GM12878 (cell line): ENCODE measurements around the gene USP11. TPM values are rescaled to one million over a fixed set of nuclear protein-coding genes. Genes with fewer than 3 reads are reported as not detected.

Experiments
- ATAC-seq: fragments of 200-7000 bp; cut with Tn5 transposase; 3 replicates; pipeline ENCODE4 v1.9.1; 2020; ENCODE audit warnings: mild to moderate bottlenecking, moderate library complexity
- BruUV-seq: library from RNA; stranded (reverse); fragments of 400-500 nt; replicated peaks from 2 replicates; lab custom pipeline; 2021; lab: Mats Ljungman, UMichigan
- CTCF ChIA-PET: fragments of 300-600 bp; sonication (Branson Sonifier 250); formaldehyde crosslinking; extraction: SDS; loops from one replicate; lab custom pipeline; 2021; ENCODE audit warnings: inconsistent platforms; lab: Yijun Ruan, JAX
- POLR2A ChIA-PET: fragments of 350-600 bp; formaldehyde crosslinking; extraction: SDS; loops from one replicate; lab custom pipeline; 2021; ENCODE audit warnings: inconsistent platforms; lab: Charles Lee
- RAD21 ChIA-PET: fragments of 300-600 bp; sonication (Branson Sonifier 250); formaldehyde crosslinking; loops from one replicate; lab custom pipeline; 2023; ENCODE audit warnings: antibody characterized with exemption; ENCODE audit not compliant: unreplicated experiment; lab: Charles Lee
- SMC1A ChIA-PET: fragments of 300-600 bp; sonication (Branson Sonifier 250); formaldehyde crosslinking; loops from one replicate; lab custom pipeline; 2023; ENCODE audit not compliant: unreplicated experiment, uncharacterized antibody; lab: Charles Lee
- DNase-seq: peaks from one replicate; pipeline ENCODE4 v3.0.0-alpha.2; 2011; ENCODE audit warnings: low read depth, low spot score
- FAIRE-seq: peaks from 3 replicates; lab custom pipeline; 2011; peaks lifted over from hg19 to GRCh38; lab: Jason Lieb, UNC
- H2AFZ ChIP-seq: 2 replicates; pipeline ENCODE4 v1.6.0; 2011; ENCODE audit warnings: low read depth, low read length, control low read depth; ENCODE audit not compliant: control insufficient read depth
- H3K27ac ChIP-seq: 2 replicates; pipeline ENCODE4 v1.5.1; 2011; ENCODE audit warnings: control low read depth; ENCODE audit not compliant: control insufficient read depth, insufficient read depth
- H3K27me3 ChIP-seq, 2 experiments: replicated peaks in 1 of 2; 2 replicates each; pipeline versions ENCODE4 v1.6.0 to v1.6.1; 2011; ENCODE audit warnings: low read length in 1 of 2; ENCODE audit not compliant: control insufficient read depth in 2 of 2, insufficient read depth in 2 of 2
- H3K36me3 ChIP-seq, 2 experiments: 2 replicates each; pipeline ENCODE4 v1.5.1; 2011; ENCODE audit warnings: low read length in 1 of 2; ENCODE audit not compliant: control insufficient read depth in 2 of 2, insufficient read depth in 2 of 2
- H3K4me1 ChIP-seq: 2 replicates; pipeline ENCODE4 v1.6.1; 2011; ENCODE audit warnings: mild to moderate bottlenecking, low read length, moderate library complexity, mixed read lengths; ENCODE audit not compliant: control insufficient read depth, insufficient read depth
- H3K4me2 ChIP-seq: 2 replicates; pipeline ENCODE4 v1.6.0; 2011; ENCODE audit warnings: control low read depth; ENCODE audit not compliant: control insufficient read depth, insufficient read depth
- H3K4me3 ChIP-seq: fragments of 200-600 bp; sonication (generic); 2 replicates; pipeline ENCODE4 v1.5.1; 2016
- H3K79me2 ChIP-seq: 2 replicates; pipeline ENCODE4 v1.6.0; 2011; ENCODE audit warnings: low read length; ENCODE audit not compliant: control insufficient read depth, insufficient read depth
- H3K9ac ChIP-seq: 2 replicates; pipeline ENCODE4 v1.8.0; 2011; ENCODE audit warnings: low read length, control low read depth, mixed read lengths; ENCODE audit not compliant: control insufficient read depth, insufficient read depth
- H3K9me3 ChIP-seq: replicated peaks from 3 replicates; pipeline ENCODE4 v1.5.1; 2011; ENCODE audit warnings: mild to moderate bottlenecking, low read length; ENCODE audit not compliant: control insufficient read depth, insufficient read depth
- H4K20me1 ChIP-seq: 2 replicates; pipeline ENCODE4 v1.6.0; 2011; ENCODE audit not compliant: control insufficient read depth, insufficient read depth
- CBX5 ChIP-seq: sonication (generic); IDR thresholded peaks from 2 replicates; pipeline ENCODE4 v1.6.1; 2016; ENCODE audit warnings: low read depth, moderate library complexity, mild to moderate bottlenecking, inconsistent platforms
- HDAC2 ChIP-seq: fragments of 200-600 bp; sonication (generic); IDR thresholded peaks from 2 replicates; pipeline ENCODE4 v1.6.1; 2017
- POU2F2 ChIP-seq: IDR thresholded peaks from 3 replicates; pipeline ENCODE4 v1.6.1; 2011; ENCODE audit warnings: low read depth, mild to moderate bottlenecking, low read length, borderline replicate concordance
- RBBP5 ChIP-seq: fragments of 200-600 bp; sonication (generic); conservative IDR thresholded peaks from 2 replicates; pipeline ENCODE4 v1.6.1; 2016
- SP1 ChIP-seq: IDR thresholded peaks from one replicate; pipeline ENCODE4 v1.6.1; 2011; ENCODE audit warnings: low read depth, low read length
- SUPT20H ChIP-seq: IDR thresholded peaks from 2 replicates; pipeline ENCODE4 v1.6.1; 2011; ENCODE audit warnings: low read depth, mild to moderate bottlenecking, low read length, moderate library complexity, borderline replicate concordance; ENCODE audit not compliant: control insufficient read depth
- YY1 ChIP-seq: IDR thresholded peaks from 2 replicates; pipeline ENCODE4 v1.6.1; 2011; ENCODE audit warnings: low read depth, mild to moderate bottlenecking, low read length
- ZBED1 ChIP-seq: IDR thresholded peaks from 2 replicates; pipeline ENCODE4 v1.6.1; 2016; ENCODE audit warnings: borderline replicate concordance
- WGBS: methylation state at CpG from one replicate; pipeline ENCODE4 v1.1.6; 2016; ENCODE audit warnings: low lambda C conversion rate; ENCODE audit not compliant: insufficient replicate concordance, insufficient coverage; ENCODE audit errors: missing lambda C conversion rate; 5-methylcytosine and 5-hydroxymethylcytosine counted together
- in situ Hi-C: fragments of 300-500 bp; cut with MboI; formaldehyde crosslinking; loops from 9 replicates; pipeline ENCODE4 v1.14.3; 2018; ENCODE audit warnings: mixed read lengths
- intact Hi-C: fragments of 100-400 bp; cut with micrococcal nuclease; formaldehyde crosslinking; loops from one replicate; pipeline ENCODE4 v1.14.2; 2022; ENCODE audit not compliant: unreplicated experiment
- polyA plus RNA-seq, 11 experiments: library from polyadenylated mRNA; depleted of rRNA in 4 of 11; unstranded in 6 of 11; stranded (reverse) in 5 of 11; fragments of >200 nt; fragmentation: Nextera tagmentation in 4 of 11; fragmentation: Illumina TruSeq in 1 of 11; extraction: Ambion mirVana in 4 of 11; extraction: Trizol in 1 of 11; gene quantifications; 1 replicate in 1 of 11; 2 replicates in 10 of 11; pipeline versions ENCODE4 v1.2.1 to v1.2.3, GENCODE V29; 2011 to 2016; ENCODE audit warnings: inconsistent platforms in 2 of 11, missing spikeins in 2 of 11, low read depth in 1 of 11
- total RNA-seq, 4 experiments: library from RNA; depleted of rRNA in 3 of 4; stranded (reverse); fragments of >200 nt in 3 of 4; fragmentation: Illumina TruSeq in 1 of 4; extraction: Trizol in 1 of 4; gene quantifications; 2 replicates each; pipeline versions ENCODE4 v1.2.1 to v1.2.3, GENCODE V29; 2013 to 2021
- TF ChIP-seq, protein P1 (sequence below): IDR thresholded peaks from 2 replicates; pipeline ENCODE4 v1.6.1; 2011; ENCODE audit warnings: borderline replicate concordance, low read depth, mild to moderate bottlenecking, moderate library complexity, low read length; ENCODE audit not compliant: insufficient read depth, poor library complexity, severe bottlenecking
- TF ChIP-seq, protein P2 (sequence below): fragments of 450-650 bp; IDR thresholded peaks from 2 replicates; pipeline ENCODE4 v1.6.1; 2016; ENCODE audit warnings: mild to moderate bottlenecking

Gene USP11
- total and polyA plus RNA-seq, 10 of the 15 experiments (the other 5 are each of a cell fraction or from before 2014, with no cell fraction given), result 3.3 to 44.0 (median 20.9) TPM

DNA sequence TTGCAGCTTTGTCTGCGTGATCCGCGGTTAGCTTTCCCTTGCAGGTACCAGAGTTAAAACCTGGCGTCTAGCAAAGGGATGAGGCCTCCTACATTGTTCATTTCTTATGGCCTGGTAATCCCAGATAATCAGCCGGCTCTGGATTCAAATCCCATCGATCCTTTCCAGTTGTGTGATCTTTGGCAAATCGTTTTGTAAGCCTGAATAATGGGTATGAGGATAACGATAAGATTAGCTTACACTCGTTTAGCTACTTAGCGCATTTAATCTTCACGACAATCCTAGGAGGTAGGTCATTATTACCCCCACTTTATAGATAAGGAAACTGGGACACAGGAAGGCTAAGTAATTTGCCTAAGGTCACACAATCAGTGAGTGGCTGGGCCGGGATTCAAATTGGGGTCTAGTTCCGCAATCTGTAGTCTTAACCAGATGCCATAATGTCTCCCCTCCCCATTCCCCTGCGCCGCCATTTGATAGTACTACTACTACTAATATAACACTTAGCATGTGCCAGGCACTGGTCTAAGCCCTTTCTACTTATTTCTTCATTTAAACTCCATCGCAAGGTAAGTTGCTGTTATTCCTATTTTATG, 40.9 kb upstream of the USP11 start:
- in situ Hi-C loops (loop anchor here (5.0 to 10.0 kb wide), 2 partner anchors 195 to 463 kb away; partner anchors contain the start of genes ELK1 and UXT), intact Hi-C loops (loop anchor here (2.0 to 5.0 kb wide), 6 partner anchors 27 to 1755 kb away; partner anchors contain the start of genes CDK16, NDUFB11 and RBM10)
- SMC1A ChIA-PET, result interaction anchor here (0.7 to 2.4 kb wide), 4 partner anchors 46 to 345 kb away, joined by 3 to 8 read pairs (median 6); partner anchors contain the start of genes NDUFB11 and RBM10
- Histone ChIP-seq H2AFZ (no peak overlapping the region), H3K9ac (peak overlapping the region; percentile 84), H4K20me1 (no peaks in the 10 kb centered on the region)
- FAIRE-seq, result no peak
- TSS peak; percentile 4 for BruUV-seq
- RAD21 ChIA-PET, result interaction anchor here (1.1 to 2.5 kb wide), 3 partner anchors 26 to 332 kb away, joined by 4 to 14 read pairs (median 8); partner anchors contain the start of genes CDK16, NDUFB11 and RBM10
- TF ChIP-seq SP1, result no peak
- TF ChIP-seq ZBED1, result no peak
- TF ChIP-seq, protein P1, sequence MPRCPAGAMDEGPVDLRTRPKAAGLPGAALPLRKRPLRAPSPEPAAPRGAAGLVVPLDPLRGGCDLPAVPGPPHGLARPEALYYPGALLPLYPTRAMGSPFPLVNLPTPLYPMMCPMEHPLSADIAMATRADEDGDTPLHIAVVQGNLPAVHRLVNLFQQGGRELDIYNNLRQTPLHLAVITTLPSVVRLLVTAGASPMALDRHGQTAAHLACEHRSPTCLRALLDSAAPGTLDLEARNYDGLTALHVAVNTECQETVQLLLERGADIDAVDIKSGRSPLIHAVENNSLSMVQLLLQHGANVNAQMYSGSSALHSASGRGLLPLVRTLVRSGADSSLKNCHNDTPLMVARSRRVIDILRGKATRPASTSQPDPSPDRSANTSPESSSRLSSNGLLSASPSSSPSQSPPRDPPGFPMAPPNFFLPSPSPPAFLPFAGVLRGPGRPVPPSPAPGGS, result no peak
- TF ChIP-seq, protein P2, sequence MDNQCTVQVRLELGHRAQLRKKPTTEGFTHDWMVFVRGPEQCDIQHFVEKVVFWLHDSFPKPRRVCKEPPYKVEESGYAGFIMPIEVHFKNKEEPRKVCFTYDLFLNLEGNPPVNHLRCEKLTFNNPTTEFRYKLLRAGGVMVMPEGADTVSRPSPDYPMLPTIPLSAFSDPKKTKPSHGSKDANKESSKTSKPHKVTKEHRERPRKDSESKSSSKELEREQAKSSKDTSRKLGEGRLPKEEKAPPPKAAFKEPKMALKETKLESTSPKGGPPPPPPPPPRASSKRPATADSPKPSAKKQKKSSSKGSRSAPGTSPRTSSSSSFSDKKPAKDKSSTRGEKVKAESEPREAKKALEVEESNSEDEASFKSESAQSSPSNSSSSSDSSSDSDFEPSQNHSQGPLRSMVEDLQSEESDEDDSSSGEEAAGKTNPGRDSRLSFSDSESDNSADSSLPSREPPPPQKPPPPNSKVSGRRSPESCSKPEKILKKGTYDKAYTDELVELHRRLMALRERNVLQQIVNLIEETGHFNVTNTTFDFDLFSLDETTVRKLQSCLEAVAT, result no peak
- peak; percentile 39; the same call in 1 of the 3 replicates for TF ChIP-seq POU2F2
- peak; percentile 66 for TF ChIP-seq YY1
- no peak for TF ChIP-seq SUPT20H
- no peak for TF ChIP-seq HDAC2
- no peak for TF ChIP-seq CBX5
- no peak for TF ChIP-seq RBBP5
- TF ChIP-seq, all 136 proteins: peak for 2
- ChIA-PET POLR2A (interaction anchor here (1.1 to 3.4 kb wide), 6 partner anchors 10 to 290 kb away, joined by 3 to 25 read pairs (median 5); partner anchors contain the start of genes CDK16, NDUFB11 and RBM10), CTCF (interaction anchor here (1.1 to 1.8 kb wide), 5 partner anchors 47 to 331 kb away, joined by 3 to 14 read pairs (median 3); partner anchors contain the start of genes NDUFB11, RBM10 and ZNF157)
- Histone ChIP-seq H3K79me2 (peaks cover 45% of the 10 kb centered on the region), H3K27ac (peak overlapping the region; percentile 78), H3K27me3 (no peaks in the 10 kb centered on the region), H3K4me3 (peak overlapping the region; percentile 77), H3K4me1 (peaks cover 10% of the 10 kb centered on the region), H3K4me2 (peak overlapping the region; percentile 24), H3K9me3 (no peaks in the 10 kb centered on the region), H3K36me3 (no peaks in the 10 kb centered on the region; a peak in 1 of 4 replicates)
- WGBS, result 36% methylated on average over 16 of the region's 16 CpGs
- ATAC-seq (peak; percentile 7; the same call in 2 of the 3 replicates), DNase-seq (no peak)
